22Rv1 (cell line): ENCODE data around the gene DTD1.
"Not testable (repeated sequence)": the region's sequence is repeated elsewhere in the genome, so short reads cannot be mapped to it uniquely, and the experiment has no call there.

Source experiments
- H3K27ac ChIP-seq: fragments of 450-650 bp; 2 replicates; pipeline ENCODE4 v1.5.1; 2017
- ZFX ChIP-seq: fragments of 450-650 bp; IDR thresholded peaks from 2 replicates; pipeline ENCODE4 v1.6.1; 2017; ENCODE audit warnings: antibody characterized with exemption, borderline replicate concordance
- TF ChIP-seq, protein P1 (sequence below): fragments of 450-650 bp; IDR thresholded peaks from 2 replicates; pipeline ENCODE4 v1.5.1; 2017; ENCODE audit warnings: mild to moderate bottlenecking

DTD1 gene

DNA sequence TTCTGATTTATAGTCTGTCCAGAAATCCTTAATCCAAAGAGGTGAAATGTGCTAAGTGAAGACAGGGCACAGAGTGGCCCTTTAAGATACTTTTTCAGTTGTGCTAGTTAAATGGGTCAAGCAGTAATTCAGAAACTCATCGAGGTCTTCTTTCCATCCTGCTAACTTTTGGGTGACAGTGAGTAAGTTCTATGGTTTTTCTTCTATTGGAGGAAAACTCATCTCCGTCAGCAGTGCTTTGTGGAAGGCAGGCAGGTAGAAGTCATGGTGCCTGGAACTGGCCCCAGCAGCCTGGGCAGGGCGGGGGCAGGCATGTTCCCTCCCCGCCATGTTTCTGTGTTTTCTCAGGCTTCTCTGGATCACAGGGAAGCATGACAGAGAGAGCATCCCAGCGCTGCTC is 159.2 kb downstream of the DTD1 start:
- no peak for TF ChIP-seq ZFX
- no peak overlapping the region for H3K27ac ChIP-seq

DNA sequence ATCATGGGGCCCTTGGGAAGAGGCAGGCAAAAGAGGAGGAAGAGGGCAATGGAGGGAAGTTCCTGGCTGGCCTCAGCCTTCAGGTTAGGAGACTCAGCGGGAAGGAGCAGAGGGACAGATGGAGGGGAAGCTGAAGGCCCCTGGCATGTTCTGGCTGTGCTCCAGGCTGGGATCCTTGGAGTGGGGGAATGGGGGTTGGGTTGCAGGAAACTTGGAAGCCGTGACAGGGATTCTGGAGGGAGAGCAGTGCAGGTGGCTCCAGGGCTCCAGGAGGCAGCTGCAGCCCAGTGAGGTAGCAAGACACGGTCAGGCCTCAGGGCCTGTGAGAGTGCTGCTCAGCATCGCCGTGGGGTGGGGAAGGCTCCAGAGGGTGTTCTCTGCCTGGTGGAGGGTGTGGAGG is 161.1 kb downstream of the DTD1 start:
- no peak overlapping the region for H3K27ac ChIP-seq
- TF ChIP-seq ZFX = no peak
- TF ChIP-seq, protein P1, sequence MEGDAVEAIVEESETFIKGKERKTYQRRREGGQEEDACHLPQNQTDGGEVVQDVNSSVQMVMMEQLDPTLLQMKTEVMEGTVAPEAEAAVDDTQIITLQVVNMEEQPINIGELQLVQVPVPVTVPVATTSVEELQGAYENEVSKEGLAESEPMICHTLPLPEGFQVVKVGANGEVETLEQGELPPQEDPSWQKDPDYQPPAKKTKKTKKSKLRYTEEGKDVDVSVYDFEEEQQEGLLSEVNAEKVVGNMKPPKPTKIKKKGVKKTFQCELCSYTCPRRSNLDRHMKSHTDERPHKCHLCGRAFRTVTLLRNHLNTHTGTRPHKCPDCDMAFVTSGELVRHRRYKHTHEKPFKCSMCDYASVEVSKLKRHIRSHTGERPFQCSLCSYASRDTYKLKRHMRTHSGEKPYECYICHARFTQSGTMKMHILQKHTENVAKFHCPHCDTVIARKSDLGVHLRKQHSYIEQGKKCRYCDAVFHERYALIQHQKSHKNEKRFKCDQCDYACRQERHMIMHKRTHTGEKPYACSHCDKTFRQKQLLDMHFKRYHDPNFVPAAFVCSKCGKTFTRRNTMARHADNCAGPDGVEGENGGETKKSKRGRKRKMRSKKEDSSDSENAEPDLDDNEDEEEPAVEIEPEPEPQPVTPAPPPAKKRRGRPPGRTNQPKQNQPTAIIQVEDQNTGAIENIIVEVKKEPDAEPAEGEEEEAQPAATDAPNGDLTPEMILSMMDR = no peak

DNA sequence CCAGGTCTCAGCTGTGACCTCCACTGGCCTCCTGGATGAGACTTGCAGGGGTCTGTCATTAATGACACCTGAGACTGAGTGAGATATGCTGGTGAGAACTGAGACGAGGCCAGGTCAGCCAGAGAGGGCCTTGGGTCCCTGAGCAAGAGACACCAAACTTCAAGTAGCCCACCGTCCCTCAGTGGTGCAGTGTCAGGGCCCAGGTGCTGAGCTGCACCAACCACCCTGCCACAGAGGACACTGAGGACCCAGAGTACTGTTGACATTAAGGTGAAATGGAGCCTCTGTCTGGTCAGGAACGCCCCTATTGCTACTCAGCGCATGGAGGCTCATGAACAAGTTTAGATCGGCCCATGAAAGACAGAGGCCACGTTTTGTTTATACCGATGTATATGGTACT is 161.7 kb downstream of the DTD1 start:
- TF ChIP-seq, protein P1 = no peak
- TF ChIP-seq ZFX = no peak

DNA sequence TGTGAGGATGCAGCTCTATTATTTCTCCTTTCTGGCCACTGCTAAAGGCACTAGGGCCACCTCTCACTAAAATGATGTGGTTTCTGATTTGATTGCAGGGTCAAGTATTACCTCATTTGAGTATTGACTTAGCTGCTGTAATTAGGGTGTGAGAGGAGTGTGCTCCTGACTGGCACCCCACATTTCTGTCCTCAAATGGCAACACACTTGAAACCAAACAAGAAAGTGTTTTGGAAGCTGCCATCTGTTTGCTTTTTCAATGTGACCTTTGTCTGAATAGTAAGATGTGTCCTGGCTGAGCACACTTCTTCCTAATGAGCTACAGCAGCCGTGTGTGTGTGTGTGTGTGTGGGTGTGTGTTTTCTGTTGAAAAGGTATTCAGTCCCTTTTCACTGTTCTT is 162.9 kb downstream of the DTD1 start:
- no peak overlapping the region for H3K27ac ChIP-seq
- no peak for TF ChIP-seq ZFX
- TF ChIP-seq, protein P1 = no peak

More for the DNA sequence above, 161.7 kb downstream of the DTD1 start:
- no peak overlapping the region for H3K27ac ChIP-seq

DNA sequence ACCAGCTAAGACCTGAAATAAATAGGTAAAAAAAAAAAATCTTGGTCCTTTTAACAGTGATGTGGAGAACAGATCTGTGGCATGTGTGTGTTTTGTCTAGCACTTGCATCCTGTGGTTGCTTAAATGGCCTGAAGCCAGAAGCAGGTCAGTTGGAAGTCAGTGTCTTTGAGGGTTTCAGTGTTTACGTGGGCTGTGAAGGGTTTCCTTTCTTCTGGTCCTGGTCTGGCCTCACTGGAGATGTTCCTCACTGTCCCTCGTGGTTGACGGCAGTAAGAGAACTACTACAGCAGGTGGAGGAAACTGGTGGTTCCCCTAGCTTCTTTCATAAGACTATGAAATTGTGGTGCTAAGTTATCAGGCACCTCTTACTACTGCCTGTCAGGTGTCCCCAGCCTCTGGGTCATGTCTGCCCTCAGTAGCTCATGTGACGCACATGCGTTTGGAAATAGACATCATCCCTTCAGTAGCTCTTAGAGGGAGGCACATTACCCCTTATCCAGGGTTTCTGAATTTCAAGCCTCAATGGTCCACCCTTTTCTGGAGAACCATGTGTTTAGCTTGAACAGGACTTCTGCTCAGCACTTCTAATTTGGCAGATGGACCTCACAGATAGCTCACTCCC is 166.3 kb downstream of the DTD1 start:
- TF ChIP-seq, protein P1 = no peak
- no peak for TF ChIP-seq ZFX
- no peak overlapping the region for H3K27ac ChIP-seq

DNA sequence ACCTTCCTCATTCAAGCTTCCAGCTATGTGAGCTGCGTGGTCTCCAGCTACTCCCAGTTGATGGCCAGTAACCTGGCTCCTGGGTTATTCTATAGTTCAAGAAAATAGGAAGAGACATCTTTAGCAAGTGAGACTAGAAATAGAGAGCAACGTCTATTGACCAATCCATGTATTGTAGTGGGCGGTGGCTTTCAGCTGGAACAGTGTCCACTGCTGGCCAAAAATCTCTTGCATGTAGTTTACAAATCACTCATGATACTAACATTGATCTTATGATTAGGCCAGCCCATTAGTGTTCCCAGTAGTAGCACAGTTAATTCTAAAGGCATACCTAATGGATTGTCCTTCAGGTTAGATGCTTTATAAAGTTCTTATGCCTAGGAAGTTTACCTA is 166.8 kb downstream of the DTD1 start:
- TF ChIP-seq, protein P1 = no peak
- no peak for TF ChIP-seq ZFX
- no peak overlapping the region for H3K27ac ChIP-seq

DNA sequence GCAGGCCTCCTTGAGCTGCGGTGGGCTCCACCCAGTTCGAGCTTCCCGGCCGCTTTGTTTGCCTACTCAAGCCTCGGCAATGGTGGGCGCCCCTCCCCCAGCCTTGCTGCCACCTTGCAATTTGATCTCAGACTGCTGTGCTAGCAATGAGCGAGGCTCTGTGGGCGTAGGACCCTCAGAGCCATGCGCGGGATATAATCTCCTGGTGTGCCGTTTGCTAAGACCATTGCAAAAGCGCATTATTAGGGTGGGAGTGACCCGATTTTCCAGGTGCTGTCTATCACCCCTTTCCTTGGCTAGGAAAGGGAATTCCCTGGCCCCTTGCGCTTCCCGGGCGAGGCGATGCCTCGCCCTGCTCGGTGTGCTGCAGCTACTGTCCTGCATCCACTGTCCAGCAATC is 173.0 kb downstream of the DTD1 start:
- H3K27ac ChIP-seq = not testable (repeated sequence)

DNA sequence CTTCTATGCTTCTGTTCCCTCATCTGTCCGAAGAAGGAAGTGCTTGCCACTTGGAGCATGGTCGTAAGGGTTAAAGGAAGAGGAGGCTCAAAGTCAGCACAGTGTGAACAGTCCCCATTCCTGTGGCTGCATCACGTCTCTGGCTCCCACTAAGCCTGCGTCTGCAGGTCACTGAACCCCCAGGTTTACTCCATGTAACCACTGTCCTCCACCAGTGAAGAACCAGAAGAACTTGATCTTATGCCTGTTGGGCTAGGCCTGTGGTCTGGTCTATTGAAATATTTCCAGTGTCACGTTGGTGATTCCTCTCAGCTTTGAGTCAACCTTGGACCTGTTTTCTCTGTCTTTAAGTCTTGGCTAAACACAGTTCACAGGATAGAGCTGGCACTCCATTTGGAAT is 179.8 kb downstream of the DTD1 start:
- H3K27ac ChIP-seq = no peak overlapping the region
- TF ChIP-seq, protein P1 = no peak
- TF ChIP-seq ZFX = no peak
